Spleen (tissue), 11 donors: ENCODE data around the gene THUMPD3. TPM values are rescaled to one million over a fixed set of nuclear protein-coding genes. Genes with fewer than 3 reads are reported as not detected.

ENCODE experiments used
- DNase-seq: peaks from one replicate; pipeline ENCODE4 v3.0.0-alpha.2; 2020
- H3K27ac ChIP-seq, 8 donors: fragments of 200-600 bp; sonication (generic) in 7 of 8; 1 replicate in 4 of 8; 2 replicates in 4 of 8; pipeline versions ENCODE4 v1.5.0 to v1.8.0; 2016 to 2021; ENCODE audit warnings: inconsistent platforms in 4 of 8, mild to moderate bottlenecking in 4 of 8, moderate library complexity in 1 of 8
- H3K27me3 ChIP-seq, 7 donors: fragments of 200-600 bp; sonication (generic) in 6 of 7; replicated peaks in 1 of 7; 1 replicate in 4 of 7; 2 replicates in 3 of 7; pipeline versions ENCODE4 v1.5.0 to v1.8.0; 2016 to 2021; ENCODE audit warnings: inconsistent platforms in 3 of 7, mild to moderate bottlenecking in 1 of 7
- H3K36me3 ChIP-seq, 6 donors: fragments of 200-600 bp; sonication (generic) in 5 of 6; 1 replicate in 4 of 6; 2 replicates in 2 of 6; pipeline versions ENCODE4 v1.5.0 to v1.8.0; 2016 to 2021; ENCODE audit warnings: inconsistent platforms in 2 of 6
- H3K4me1 ChIP-seq, 6 donors: fragments of 200-600 bp; sonication (generic) in 5 of 6; 1 replicate in 3 of 6; 2 replicates in 3 of 6; pipeline versions ENCODE4 v1.5.0 to v1.8.0; 2016 to 2021; ENCODE audit warnings: inconsistent platforms in 3 of 6
- H3K4me3 ChIP-seq, 8 donors: fragments of 200-600 bp; sonication (generic) in 7 of 8; 1 replicate in 4 of 8; 2 replicates in 4 of 8; pipeline versions ENCODE4 v1.5.0 to v1.8.0; 2016 to 2021; ENCODE audit warnings: inconsistent platforms in 4 of 8, mild to moderate bottlenecking in 4 of 8, moderate library complexity in 2 of 8
- H3K9me3 ChIP-seq, 8 donors: fragments of 200-600 bp; sonication (generic) in 7 of 8; 1 replicate in 4 of 8; 2 replicates in 4 of 8; pipeline versions ENCODE4 v1.5.0 to v1.8.0; 2016 to 2021; ENCODE audit warnings: inconsistent platforms in 4 of 8
- POLR2A ChIP-seq, 3 donors: fragments of 450-650 bp; IDR thresholded peaks; one replicate each; pipeline ENCODE4 v1.5.1; 2017; ENCODE audit warnings: antibody characterized with exemption in 3 of 3, mild to moderate bottlenecking in 1 of 3
- POLR2AphosphoS5 ChIP-seq, 3 donors: sonication (generic); formaldehyde crosslinking; IDR thresholded peaks; one replicate each; pipeline ENCODE4 v1.5.1; 2017; ENCODE audit warnings: antibody characterized with exemption in 3 of 3
- WGBS, 5 donors: extraction: QIAGEN DNeasy Blood & Tissue Kit in 3 of 5; methylation state at CpG; one replicate each; pipeline versions ENCODE4 v1.1.5 to v1.1.7; 2013 to 2018; 5-methylcytosine and 5-hydroxymethylcytosine counted together
- intact Hi-C: fragments of 100-400 bp; cut with DNase I; formaldehyde crosslinking; loops from one replicate; pipeline ENCODE4 v1.15.0; 2023; ENCODE audit warnings: low total_unique reads
- polyA plus RNA-seq, 3 donors: library from polyadenylated mRNA; stranded (reverse); fragments of 200-250 nt; gene quantifications; one replicate each; pipeline ENCODE4 v1.2.1, GENCODE V29; 2013
- total RNA-seq, 7 donors: library from RNA; depleted of rRNA in 3 of 7; stranded (reverse); fragments of >200 nt in 3 of 7; fragmentation: NEBNext Ultra II Directional in 4 of 7; extraction: Animal tissue kit (Norgen Biotek cat#: 25700) in 4 of 7; gene quantifications; one replicate each; pipeline versions ENCODE4 v1.1.0 to v1.2.1, GENCODE V29; 2016 to 2021
- TF ChIP-seq, protein P1 (sequence below), 11 experiments: fragments of 200-600 bp in 7 of 11; fragments of 450-650 bp in 4 of 11; sonication (generic) in 4 of 11; IDR thresholded peaks in 8 of 11; conservative IDR thresholded peaks in 3 of 11; 1 replicate in 7 of 11; 2 replicates in 4 of 11; pipeline versions ENCODE4 v1.4.0 to v1.8.0; 2016 to 2021; ENCODE audit warnings: antibody characterized with exemption in 11 of 11, inconsistent platforms in 4 of 11, mild to moderate bottlenecking in 1 of 11
- donor health status: healthy with polysubstance abuse.
- donor health status: DM: no; HTN: no; CAD: no; lungs with moderate emphysema.
- donor health status: DM: no; HTN: no; CAD: no.
- donor health status: Bipolar disorder and iron deficiency.
- donor health status: healthy.
- donor health status: DM: no; HTN: no; CAD: no.
- donor health status: DM: yes; HTN: yes; CAD: no.

THUMPD3 gene
- total and polyA plus RNA-seq, 10 donors: 16.3 to 36.8 (median 23.8) TPM

DNA sequence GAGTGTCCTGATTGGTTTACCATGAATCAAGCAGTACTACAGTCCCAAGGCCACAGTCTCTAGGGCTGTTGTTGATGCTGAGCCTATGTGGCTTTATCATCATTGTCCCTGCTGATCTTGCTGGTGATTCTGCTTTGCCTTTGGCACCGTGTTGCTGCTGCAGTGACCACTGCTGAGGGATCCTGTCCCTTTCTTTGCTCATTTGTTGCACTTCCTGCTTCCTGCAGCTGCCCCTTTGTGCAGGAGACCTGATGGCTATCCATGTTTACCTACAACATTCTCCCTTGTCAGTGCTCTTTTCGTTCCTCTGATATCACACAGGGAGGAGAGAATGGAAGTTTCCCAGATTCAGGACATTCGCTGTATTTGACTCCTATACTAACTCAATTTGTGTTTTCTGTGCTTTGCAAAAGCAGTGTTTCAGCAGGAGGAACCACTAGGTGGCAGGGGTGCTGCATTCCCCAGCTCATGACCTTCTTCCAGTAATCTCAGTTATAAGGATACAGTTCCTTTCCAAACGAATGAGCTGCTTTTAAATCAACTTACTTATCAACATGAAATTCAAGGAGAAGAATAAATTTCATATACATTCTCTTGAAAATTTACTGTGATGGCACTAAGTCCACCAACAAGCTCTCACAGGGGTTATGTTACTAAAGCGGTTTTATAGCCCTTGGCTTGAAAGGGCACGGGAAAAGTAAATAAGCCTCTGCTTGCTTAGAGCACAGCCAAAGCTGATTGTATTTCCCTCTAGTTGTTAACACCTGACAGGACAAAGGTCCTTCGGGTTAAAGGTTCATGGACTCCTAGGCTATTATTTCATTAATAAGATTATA is 9.7 kb upstream of the THUMPD3 start:
- peaks cover 0 to 6% (median 0%) of the 10 kb centered on the region in 6 donors for H3K36me3 ChIP-seq
- H3K9me3 ChIP-seq: no peaks in the 10 kb centered on the region
- TF ChIP-seq POLR2AphosphoS5 (IDR thresholded peaks at IDR 0.05) (peak in 1 of 3 donors; percentile 64), POLR2A (IDR thresholded peaks at IDR 0.05) (no peak)
- TF ChIP-seq, protein P1, sequence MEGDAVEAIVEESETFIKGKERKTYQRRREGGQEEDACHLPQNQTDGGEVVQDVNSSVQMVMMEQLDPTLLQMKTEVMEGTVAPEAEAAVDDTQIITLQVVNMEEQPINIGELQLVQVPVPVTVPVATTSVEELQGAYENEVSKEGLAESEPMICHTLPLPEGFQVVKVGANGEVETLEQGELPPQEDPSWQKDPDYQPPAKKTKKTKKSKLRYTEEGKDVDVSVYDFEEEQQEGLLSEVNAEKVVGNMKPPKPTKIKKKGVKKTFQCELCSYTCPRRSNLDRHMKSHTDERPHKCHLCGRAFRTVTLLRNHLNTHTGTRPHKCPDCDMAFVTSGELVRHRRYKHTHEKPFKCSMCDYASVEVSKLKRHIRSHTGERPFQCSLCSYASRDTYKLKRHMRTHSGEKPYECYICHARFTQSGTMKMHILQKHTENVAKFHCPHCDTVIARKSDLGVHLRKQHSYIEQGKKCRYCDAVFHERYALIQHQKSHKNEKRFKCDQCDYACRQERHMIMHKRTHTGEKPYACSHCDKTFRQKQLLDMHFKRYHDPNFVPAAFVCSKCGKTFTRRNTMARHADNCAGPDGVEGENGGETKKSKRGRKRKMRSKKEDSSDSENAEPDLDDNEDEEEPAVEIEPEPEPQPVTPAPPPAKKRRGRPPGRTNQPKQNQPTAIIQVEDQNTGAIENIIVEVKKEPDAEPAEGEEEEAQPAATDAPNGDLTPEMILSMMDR (IDR thresholded peaks at IDR 0.05 in 8 of 11, conservative IDR thresholded peaks at IDR 0.05 in 3 of 11): peak; percentile 49 to 89 (median 81)
- no peaks in the 10 kb centered on the region for H3K27me3 ChIP-seq
- peak; percentile 79 for DNase-seq
- H3K4me1 ChIP-seq: peaks cover 0 to 25% (median 14%) of the 10 kb centered on the region in 6 donors
- H3K27ac ChIP-seq: no peak overlapping the region
- no peak overlapping the region for H3K4me3 ChIP-seq
- WGBS, 5 donors: 30 to 35% (median 35%) methylated on average over 7 of the region's 7 CpGs
- intact Hi-C loops: no loop called here

- H3K27ac ChIP-seq: peak overlapping the region in 3 of 8 donors; percentile 87 to 94 (median 91)
- 73 to 91% (median 74%) methylated on average over 4 to 5 of the region's 5 CpGs for WGBS, 5 donors
These were observed 1.0 kb upstream of the THUMPD3 start for GRCh38 chr3:9361691-9362388.

DNA sequence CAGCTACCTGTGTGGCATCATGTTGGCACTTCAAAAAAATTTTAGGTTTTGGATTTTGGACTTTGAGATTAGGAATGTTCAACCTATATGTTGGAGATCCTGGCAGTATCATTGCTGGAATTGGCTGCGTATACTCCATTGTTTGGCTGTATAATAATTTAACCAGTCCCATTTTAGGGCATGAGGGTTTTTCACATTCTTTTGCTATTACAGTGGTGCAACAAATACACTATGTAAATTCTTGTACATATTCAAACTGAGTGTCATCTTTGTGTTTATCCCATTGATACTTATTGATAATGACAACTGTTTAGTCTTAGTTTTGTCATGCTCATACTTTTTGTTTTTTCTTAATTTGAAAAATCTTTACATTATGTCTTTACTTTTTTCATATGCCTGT is 6.7 kb downstream of the THUMPD3 start:
- no peaks in the 10 kb centered on the region for H3K9me3 ChIP-seq
- DNase-seq: no peak
- TF ChIP-seq, protein P1 (IDR thresholded peaks at IDR 0.05 in 8 of 11, conservative IDR thresholded peaks at IDR 0.05 in 3 of 11): no peak
- no peak for TF ChIP-seq POLR2AphosphoS5 (IDR thresholded peaks at IDR 0.05)
- TF ChIP-seq POLR2A (IDR thresholded peaks at IDR 0.05): no peak
- intact Hi-C loops: no loop called here
- H3K4me3 ChIP-seq: no peak overlapping the region
- no peak overlapping the region for H3K27ac ChIP-seq
- 94 to 100% (median 97%) methylated on average over 1 of the region's 1 CpG for whole genome bisulfite sequencing, 5 donors
- peaks cover 0 to 47% (median 9%) of the 10 kb centered on the region in 6 donors for H3K4me1 ChIP-seq
- peaks cover 6 to 97% (median 85%) of the 10 kb centered on the region in 6 donors for H3K36me3 ChIP-seq
- no peaks in the 10 kb centered on the region for H3K27me3 ChIP-seq

More at GRCh38 chr3:9361691-9362388, 1.0 kb upstream of the THUMPD3 start:
- no peak for DNase-seq
- H3K4me1 ChIP-seq: peaks cover 0 to 35% (median 23%) of the 10 kb centered on the region in 6 donors
- no peaks in the 10 kb centered on the region for H3K27me3 ChIP-seq
- intact Hi-C loops: no loop called here
- peak overlapping the region in 3 of 8 donors; percentile 66 to 93 (median 73) for H3K4me3 ChIP-seq
- peaks cover 0 to 20% (median 12%) of the 10 kb centered on the region in 6 donors for H3K36me3 ChIP-seq
- TF ChIP-seq, protein P1 (IDR thresholded peaks at IDR 0.05 in 8 of 11, conservative IDR thresholded peaks at IDR 0.05 in 3 of 11): no peak
- TF ChIP-seq POLR2A (IDR thresholded peaks at IDR 0.05): no peak
- TF ChIP-seq POLR2AphosphoS5 (IDR thresholded peaks at IDR 0.05): no peak
- H3K9me3 ChIP-seq: no peaks in the 10 kb centered on the region

- no peaks in the 10 kb centered on the region for H3K27me3 ChIP-seq
- peaks cover 6 to 100% (median 94%) of the 10 kb centered on the region in 6 donors for H3K36me3 ChIP-seq
- TF ChIP-seq POLR2A (IDR thresholded peaks at IDR 0.05): no peak
- no peak for TF ChIP-seq POLR2AphosphoS5 (IDR thresholded peaks at IDR 0.05)
- TF ChIP-seq, protein P1 (IDR thresholded peaks at IDR 0.05 in 8 of 11, conservative IDR thresholded peaks at IDR 0.05 in 3 of 11): no peak
- peak overlapping the region in 1 of 8 donors; percentile 8 for H3K27ac ChIP-seq
- intact Hi-C loops: no loop called here
- DNase-seq: no peak
- peaks cover 0 to 34% (median 6%) of the 10 kb centered on the region in 6 donors for H3K4me1 ChIP-seq
- H3K9me3 ChIP-seq: no peaks in the 10 kb centered on the region
- 56 to 69% (median 65%) methylated on average over 3 of the region's 3 CpGs for WGBS, 5 donors
- H3K4me3 ChIP-seq: no peak overlapping the region
These were observed 10.6 kb downstream of the THUMPD3 start for GRCh38 chr3:9373465-9373864.
